GM18505 (cell line): ENCODE results near the gene TRAF6.

Experiments used
- ATAC-seq: cut with Tn5 transposase; IDR thresholded peaks from one replicate; pipeline ENCODE4 v1.9.1; 2021; ENCODE audit not compliant: unreplicated experiment
- POLR2A ChIP-seq: IDR thresholded peaks from 4 replicates; pipeline ENCODE4 v1.6.1; 2011; ENCODE audit warnings: borderline replicate concordance; ENCODE audit not compliant: insufficient read depth, insufficient read length; ENCODE audit errors: extremely low read depth

TRAF6 gene

GRCh38 chr11:36480833-36481232 is 29.2 kb downstream of the TRAF6 start:
- ATAC-seq, result no peak

GRCh38 chr11:36478700-36479329 is 31.3 kb downstream of the TRAF6 start:
- ATAC-seq, result no peak
- TF ChIP-seq POLR2A, result no peak

More at GRCh38 chr11:36480833-36481232, 29.2 kb downstream of the TRAF6 start:
- TF ChIP-seq POLR2A, result no peak

GRCh38 chr11:36475192-36475591 is 34.9 kb downstream of the TRAF6 start:
- TF ChIP-seq POLR2A, result no peak
- ATAC-seq, result no peak

- no peak for ATAC-seq
- TF ChIP-seq POLR2A, result no peak
Measured at GRCh38 chr11:36471577-36471976, 38.5 kb downstream of the TRAF6 start.

GRCh38 chr11:36469881-36470802 is 39.9 kb downstream of the TRAF6 start:
- no peak for TF ChIP-seq POLR2A
- no peak for ATAC-seq

- TF ChIP-seq POLR2A, result no peak
- ATAC-seq, result no peak
Measured at GRCh38 chr11:36469063-36469462, 41.0 kb downstream of the TRAF6 start.

- ATAC-seq, result no peak
- TF ChIP-seq POLR2A, result no peak
Measured at GRCh38 chr11:36467916-36468315, 42.2 kb downstream of the TRAF6 start.

GRCh38 chr11:36467012-36467411 is 43.1 kb downstream of the TRAF6 start:
- TF ChIP-seq POLR2A, result no peak
- ATAC-seq, result no peak

GRCh38 chr11:36465449-36466163 is 44.5 kb downstream of the TRAF6 start:
- TF ChIP-seq POLR2A, result no peak

GRCh38 chr11:36464720-36465119 is 45.4 kb downstream of the TRAF6 start:
- no peak for ATAC-seq
- TF ChIP-seq POLR2A, result no peak

More at GRCh38 chr11:36465449-36466163, 44.5 kb downstream of the TRAF6 start:
- no peak for ATAC-seq

GRCh38 chr11:36463781-36464180 is 46.3 kb downstream of the TRAF6 start:
- TF ChIP-seq POLR2A, result no peak
- no peak for ATAC-seq

GRCh38 chr11:36462321-36462720 is 47.8 kb downstream of the TRAF6 start:
- no peak for ATAC-seq
- TF ChIP-seq POLR2A, result no peak

GRCh38 chr11:36460220-36460619 is 49.9 kb downstream of the TRAF6 start:
- no peak for TF ChIP-seq POLR2A
- ATAC-seq, result no peak
